GM12872 (cell line): ENCODE results near the gene ESPN.

ENCODE experiments used
- CTCF ChIP-seq: IDR thresholded peaks from 3 replicates; pipeline ENCODE4 v1.5.1; 2011; ENCODE audit warnings: low read depth, mild to moderate bottlenecking, low read length, moderate library complexity; ENCODE audit not compliant: insufficient read depth

The ESPN gene

DNA sequence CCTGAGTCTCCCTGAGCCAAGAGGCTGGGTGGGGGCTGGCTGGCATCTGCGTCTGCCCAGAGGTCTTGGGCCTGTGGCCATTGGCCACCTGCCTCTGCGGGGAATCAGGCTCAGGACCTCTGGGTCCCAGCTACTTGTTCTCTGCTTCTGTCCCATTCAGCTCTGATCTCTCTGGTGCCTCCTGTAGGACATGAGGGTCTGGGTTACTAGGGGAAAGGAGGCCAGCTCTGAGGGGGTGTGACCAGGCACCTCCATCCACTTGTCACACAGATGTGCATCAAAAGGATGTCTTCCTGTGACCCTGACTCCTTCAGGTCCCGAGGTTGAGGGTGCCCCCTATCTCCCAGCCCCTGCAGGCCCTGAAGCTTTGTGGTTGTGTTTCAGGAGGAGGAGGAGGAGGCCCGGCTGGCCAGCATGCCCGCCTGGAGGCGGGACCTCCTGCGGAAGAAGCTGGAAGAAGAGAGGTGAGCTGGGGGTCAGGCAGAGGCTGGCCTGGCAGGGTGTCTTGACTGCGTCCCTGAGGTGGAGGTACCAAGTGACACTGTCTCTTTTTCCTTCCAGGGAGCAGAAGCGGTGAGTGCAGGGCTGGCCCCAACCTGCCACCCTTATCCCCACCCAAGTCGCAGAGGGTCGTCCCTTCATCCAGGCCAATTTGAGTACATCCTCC is 32.4 kb downstream of the ESPN start:
- no peak for TF ChIP-seq CTCF

DNA sequence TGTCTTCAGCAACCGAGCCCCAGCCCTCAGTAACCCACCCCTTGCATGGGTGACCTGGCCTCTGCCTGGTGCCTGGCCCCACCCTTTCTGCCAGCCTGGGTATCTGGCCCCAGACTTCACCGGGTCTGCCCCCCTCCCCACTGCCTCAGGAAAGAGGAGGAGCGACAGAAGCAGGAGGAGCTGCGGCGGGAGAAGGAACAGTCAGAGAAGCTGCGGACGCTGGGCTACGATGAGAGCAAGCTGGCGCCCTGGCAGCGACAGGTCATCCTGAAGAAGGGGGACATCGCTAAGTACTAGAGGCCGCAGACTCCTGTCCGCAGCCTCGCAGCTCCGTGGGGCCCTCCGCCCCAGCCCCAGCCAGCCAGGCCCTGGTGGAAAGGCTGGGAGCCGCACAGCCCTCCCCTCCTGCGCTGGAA is 35.3 kb downstream of the ESPN start:
- no peak for TF ChIP-seq CTCF

- TF ChIP-seq CTCF = no peak
These were observed 35.9 kb downstream of the ESPN start for GRCh38 chr1:6460301-6461050.

GRCh38 chr1:6461051-6461530 is 36.5 kb downstream of the ESPN start:
- TF ChIP-seq CTCF = no peak

DNA sequence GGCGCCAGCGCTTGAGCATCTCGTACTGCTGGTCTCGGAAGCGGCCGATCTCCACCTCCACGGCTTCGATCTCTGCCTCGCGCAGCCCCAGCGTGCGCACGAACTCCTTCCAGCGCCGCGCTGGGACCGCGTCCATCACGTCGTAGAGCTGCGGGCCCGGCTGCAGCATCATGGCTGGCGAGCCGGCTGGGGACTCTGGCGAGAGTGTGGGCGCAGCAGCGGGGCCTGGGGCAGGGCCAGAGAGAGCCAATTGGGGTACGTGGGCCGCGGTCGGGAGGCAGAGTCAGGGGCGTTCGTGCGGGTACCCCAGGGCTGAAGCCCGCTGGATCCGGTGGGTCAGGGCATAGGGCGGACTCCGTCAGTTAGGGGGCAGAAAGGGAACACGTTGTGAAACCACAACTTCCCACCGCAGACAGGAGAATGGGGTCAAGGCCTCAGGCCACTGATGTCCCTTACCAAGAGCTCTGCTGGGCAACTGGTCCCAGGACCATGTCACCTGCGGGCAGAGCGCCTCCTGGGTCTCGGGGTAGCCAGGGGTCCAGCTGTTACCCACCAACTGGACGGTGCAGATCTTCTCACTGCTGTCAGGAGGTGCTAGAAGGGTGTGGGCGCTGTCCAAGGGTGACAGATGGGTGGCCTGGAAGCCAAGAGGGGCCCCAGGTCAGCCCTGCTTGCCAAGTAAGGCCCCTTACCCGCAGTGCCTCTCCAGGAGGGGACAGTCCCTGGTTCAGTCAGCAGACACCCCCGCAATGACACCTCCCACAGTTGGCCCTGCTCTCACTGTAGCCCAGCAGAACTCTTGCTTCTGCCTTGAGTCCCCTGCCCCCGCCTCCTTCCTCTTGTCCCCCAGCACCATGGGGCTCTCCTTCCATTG is 37.2 kb downstream of the ESPN start:
- TF ChIP-seq CTCF = no peak

- no peak for TF ChIP-seq CTCF
These were observed 38.0 kb downstream of the ESPN start for GRCh38 chr1:6462412-6463119.

DNA sequence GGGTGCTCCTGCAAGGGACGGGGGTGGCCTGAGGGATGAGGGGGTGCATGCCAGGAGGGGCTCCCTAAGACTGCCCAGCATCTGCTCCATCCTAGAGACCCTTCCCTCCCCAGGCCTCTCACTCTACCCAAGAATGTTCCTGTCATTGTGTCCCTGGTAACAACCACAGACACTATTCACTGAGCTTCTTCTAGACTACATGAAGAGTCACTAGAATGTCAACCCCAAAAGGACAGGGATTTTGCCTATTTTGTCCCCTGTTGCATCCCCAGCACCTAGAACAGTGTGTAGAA is 38.5 kb downstream of the ESPN start:
- TF ChIP-seq CTCF = no peak
